Fibroblast of the aortic adventitia (primary cell): ENCODE data around the gene ITPK1. TPM values are rescaled to one million over a fixed set of nuclear protein-coding genes. Genes with fewer than 3 reads are reported as not detected.

Experiments
- DNase-seq: peaks from one replicate; pipeline ENCODE4 v3.0.0-alpha.2; 2010; ENCODE audit warnings: low read depth
- H3K4me3 ChIP-seq: 2 replicates; pipeline ENCODE4 v1.5.1; 2011; ENCODE audit warnings: low read depth, mild to moderate bottlenecking, control low read depth, low read length, moderate library complexity
- CTCF ChIP-seq: IDR thresholded peaks from 2 replicates; pipeline ENCODE4 v1.5.1; 2011; ENCODE audit warnings: mild to moderate bottlenecking, low read length, control low read depth, inconsistent platforms; ENCODE audit not compliant: insufficient read depth
- total RNA-seq: library from RNA; depleted of rRNA; stranded (reverse); fragments of >200 nt; gene quantifications from 2 replicates; pipeline ENCODE4 v1.2.3, GENCODE V29; 2012; ENCODE audit warnings: low replicate concordance

Gene ITPK1
- total RNA-seq, 1 donor = 20.1 TPM

GRCh38 chr14:92906420-92906819 lies 209.3 kb downstream of the ITPK1 start:
- TF ChIP-seq CTCF = no peak
- H3K4me3 ChIP-seq = no peak overlapping the region
- DNase-seq = no peak

GRCh38 chr14:92905667-92906066 lies 210.1 kb downstream of the ITPK1 start:
- TF ChIP-seq CTCF = no peak
- DNase-seq = no peak
- no peak overlapping the region for H3K4me3 ChIP-seq

- DNase-seq = no peak
- TF ChIP-seq CTCF = no peak
Observed at GRCh38 chr14:92903359-92903758, 212.4 kb downstream of the ITPK1 start.

GRCh38 chr14:92902726-92903125 lies 213.0 kb downstream of the ITPK1 start:
- no peak overlapping the region for H3K4me3 ChIP-seq
- no peak for TF ChIP-seq CTCF
- no peak for DNase-seq

More at GRCh38 chr14:92903359-92903758, 212.4 kb downstream of the ITPK1 start:
- H3K4me3 ChIP-seq = no peak overlapping the region

- no peak overlapping the region for H3K4me3 ChIP-seq
- DNase-seq = no peak
- TF ChIP-seq CTCF = no peak
Observed at GRCh38 chr14:92902191-92902590, 213.5 kb downstream of the ITPK1 start.

- no peak overlapping the region for H3K4me3 ChIP-seq
- TF ChIP-seq CTCF = no peak
- DNase-seq = no peak
Observed at GRCh38 chr14:92900660-92901059, 215.1 kb downstream of the ITPK1 start.

GRCh38 chr14:92898566-92899131 lies 217.1 kb downstream of the ITPK1 start:
- TF ChIP-seq CTCF = no peak
- DNase-seq = no peak
- no peak overlapping the region for H3K4me3 ChIP-seq
